ENCODE measurements around the gene RNF19B. TPM values are rescaled to one million over a fixed set of nuclear protein-coding genes. Genes with fewer than 3 reads are reported as not detected.

The RNF19B gene
- 137 and 138 TPM in 2 replicates for total RNA-seq

- intact Hi-C loops (cut with micrococcal nuclease): loop anchor here (1.0 to 2.0 kb wide), 7 partner anchors 17 to 314 kb away; partner anchors contain the start of genes RBBP4, S100PBP, YARS1 and ZBTB8OS
Observed at GRCh38 chr1:32964461-32965250, at the start of gene RNF19B. RNF19B (minus strand) TSS chr1:32964809; CDS start chr1:32964685, 124 bp downstream.

GRCh38 chr1:33013791-33014190 is 49.2 kb upstream of the RNF19B start:
- intact Hi-C loops (cut with micrococcal nuclease): no loop called here

- intact Hi-C loops (cut with micrococcal nuclease): no loop called here
Observed at GRCh38 chr1:33012165-33012564, 47.6 kb upstream of the RNF19B start.

GRCh38 chr1:33010932-33011731 is 46.5 kb upstream of the RNF19B start:
- intact Hi-C loops (cut with micrococcal nuclease): no loop called here

- intact Hi-C loops (cut with micrococcal nuclease): no loop called here
Observed at GRCh38 chr1:33009561-33009960, 45.0 kb upstream of the RNF19B start.

GRCh38 chr1:33008051-33008914 is 43.7 kb upstream of the RNF19B start:
- intact Hi-C loops (cut with micrococcal nuclease): no loop called here

- intact Hi-C loops (cut with micrococcal nuclease): loop anchor here (1.0 kb wide), 2 partner anchors 43 to 74 kb away; partner anchors contain the start of gene RNF19B
Observed at GRCh38 chr1:33007190-33008050, 42.8 kb upstream of the RNF19B start.

GRCh38 chr1:33005838-33006421 is 41.3 kb upstream of the RNF19B start:
- intact Hi-C loops (cut with micrococcal nuclease): no loop called here

- intact Hi-C loops (cut with micrococcal nuclease): no loop called here
Observed at GRCh38 chr1:33005117-33005837, 40.7 kb upstream of the RNF19B start.

GRCh38 chr1:33004613-33005012 is 40.0 kb upstream of the RNF19B start:
- intact Hi-C loops (cut with micrococcal nuclease): no loop called here

GRCh38 chr1:33003657-33004056 is 39.0 kb upstream of the RNF19B start:
- intact Hi-C loops (cut with micrococcal nuclease): no loop called here

GRCh38 chr1:33002006-33002405 is 37.4 kb upstream of the RNF19B start:
- intact Hi-C loops (cut with micrococcal nuclease): no loop called here

GRCh38 chr1:33001282-33001681 is 36.7 kb upstream of the RNF19B start:
- intact Hi-C loops (cut with micrococcal nuclease): loop anchor here (2.0 kb wide), 1 partner anchor 38 kb away; no protein-coding TSS in a partner anchor

GRCh38 chr1:33000427-33001026 is 35.9 kb upstream of the RNF19B start:
- intact Hi-C loops (cut with micrococcal nuclease): loop anchor here (2.0 kb wide), 1 partner anchor 38 kb away; no protein-coding TSS in a partner anchor

- intact Hi-C loops (cut with micrococcal nuclease): no loop called here
Observed at GRCh38 chr1:32998997-32999396, 34.4 kb upstream of the RNF19B start.

- intact Hi-C loops (cut with micrococcal nuclease): no loop called here
Observed at GRCh38 chr1:32998064-32998463, 33.5 kb upstream of the RNF19B start.

GRCh38 chr1:32997381-32997891 is 32.8 kb upstream of the RNF19B start:
- intact Hi-C loops (cut with micrococcal nuclease): no loop called here

GRCh38 chr1:32993324-32993636 is 28.7 kb upstream of the RNF19B start:
- intact Hi-C loops (cut with micrococcal nuclease): loop anchor here (2.0 to 5.0 kb wide), 2 partner anchors 32 to 189 kb away; partner anchors contain the start of gene TRIM62

Data from T-helper 1 cell treated with Interleukin-12 subunit alpha and Interleukin-12 subunit beta and Interleukin-4 antibody, amounts not matched to agents 30 ng/mL and 1 ng/mL, for 36 hours (primary cell).